Activated naive CD8-positive, alpha-beta T cell (primary cell): ENCODE results near the gene MREG.

ENCODE experiments used
- H3K27ac Mint-ChIP-seq: one replicate; pipeline ENCODE4 v1.8.0; 2021; ENCODE audit warnings: mixed read lengths
- H3K27me3 Mint-ChIP-seq: one replicate; pipeline ENCODE4 v1.8.0; 2021; ENCODE audit warnings: mixed read lengths
- H3K36me3 Mint-ChIP-seq: one replicate; pipeline ENCODE4 v1.8.0; 2021; ENCODE audit warnings: mixed read lengths
- H3K4me1 Mint-ChIP-seq: one replicate; pipeline ENCODE4 v1.8.0; 2021; ENCODE audit warnings: low read depth, mixed read lengths
- H3K4me3 Mint-ChIP-seq: one replicate; pipeline ENCODE4 v1.8.0; 2021; ENCODE audit warnings: mild to moderate bottlenecking, mixed read lengths
- H3K9me3 Mint-ChIP-seq: one replicate; pipeline ENCODE4 v1.8.0; 2021; ENCODE audit warnings: low read depth, mixed read lengths

MREG gene

GRCh38 chr2:215895330-215895729 lies 118.0 kb downstream of the MREG start:
- H3K4me3 Mint-ChIP-seq: no peak overlapping the region
- H3K27ac Mint-ChIP-seq: no peak overlapping the region

More at GRCh38 chr2:215895330-215895729, 118.0 kb downstream of the MREG start:
- no peaks in the 10 kb centered on the region for H3K36me3 Mint-ChIP-seq
- peaks cover 6% of the 10 kb centered on the region for H3K27me3 Mint-ChIP-seq
- H3K4me1 Mint-ChIP-seq: no peaks in the 10 kb centered on the region
- no peaks in the 10 kb centered on the region for H3K9me3 Mint-ChIP-seq
